Fibroblast of mammary gland (primary cell): ENCODE data around the gene CLSTN1.

Experiments used
- DNase-seq: peaks from one replicate; pipeline ENCODE4 v3.0.0-alpha.2; 2010; ENCODE audit warnings: low read depth
- H3K4me3 ChIP-seq: 2 replicates; pipeline ENCODE4 v1.5.1; 2011; ENCODE audit warnings: low read depth, mild to moderate bottlenecking, low read length, moderate library complexity; ENCODE audit not compliant: control insufficient read depth
- CTCF ChIP-seq: conservative IDR thresholded peaks from 2 replicates; pipeline ENCODE4 v1.5.1; 2011; ENCODE audit warnings: low read depth, low read length, inconsistent platforms; ENCODE audit not compliant: control insufficient read depth, insufficient read depth

CLSTN1 gene

GRCh38 chr1:9823943-9824701, at the start of gene CLSTN1:
Gene CLSTN1 (minus strand): TSS chr1:9823965. CDS start chr1:9823733, 232 bp downstream.
- H3K4me3 ChIP-seq: peak within 1 kb of the TSS; percentile 83
- TF ChIP-seq CTCF: no peak
- DNase-seq: peak; percentile 75

GRCh38 chr1:9873385-9873784, 49.6 kb upstream of the CLSTN1 start:
- no peak for TF ChIP-seq CTCF
- DNase-seq: no peak
- H3K4me3 ChIP-seq: no peak overlapping the region

GRCh38 chr1:9872430-9873165, 48.8 kb upstream of the CLSTN1 start:
- peak; percentile 49 for DNase-seq
- no peak overlapping the region for H3K4me3 ChIP-seq
- no peak for TF ChIP-seq CTCF

GRCh38 chr1:9871707-9872425, 48.1 kb upstream of the CLSTN1 start:
- no peak for DNase-seq
- TF ChIP-seq CTCF: no peak
- H3K4me3 ChIP-seq: no peak overlapping the region

- DNase-seq: no peak
- H3K4me3 ChIP-seq: no peak overlapping the region
- no peak for TF ChIP-seq CTCF
Observed at GRCh38 chr1:9871021-9871420, 47.3 kb upstream of the CLSTN1 start.

- no peak overlapping the region for H3K4me3 ChIP-seq
- DNase-seq: no peak
Observed at GRCh38 chr1:9870572-9870971, 46.8 kb upstream of the CLSTN1 start.

More at GRCh38 chr1:9870572-9870971, 46.8 kb upstream of the CLSTN1 start:
- TF ChIP-seq CTCF: no peak
